Head of caudate nucleus (tissue), 42 donors: ENCODE measurements around the gene ENTR1.

Experiments
- DNase-seq, 42 donors: peaks; one replicate each; pipeline versions ENCODE4 v3.0.0 to v3.0.0-alpha.2; 2020 to 2021; ENCODE audit warnings: mixed read lengths in 7 of 42
- intact Hi-C: fragments of 100-400 bp; cut with DNase I; formaldehyde crosslinking; loops from one replicate; pipeline ENCODE4 v1.15.0; 2022

Gene ENTR1

GRCh38 chr9:136370687-136371532 is 39.5 kb downstream of the ENTR1 start:
- no peak for DNase-seq
- intact Hi-C loops: no loop called here

- intact Hi-C loops: no loop called here
- no peak for DNase-seq
Measured at GRCh38 chr9:136370037-136370436, 40.4 kb downstream of the ENTR1 start.

- DNase-seq: no peak
- intact Hi-C loops: no loop called here
Measured at GRCh38 chr9:136368190-136368589, 42.2 kb downstream of the ENTR1 start.

GRCh38 chr9:136367296-136368145 is 42.9 kb downstream of the ENTR1 start:
- intact Hi-C loops: no loop called here
- DNase-seq: no peak

GRCh38 chr9:136366826-136367225 is 43.6 kb downstream of the ENTR1 start:
- intact Hi-C loops: no loop called here
- no peak for DNase-seq

GRCh38 chr9:136365775-136366222 is 44.6 kb downstream of the ENTR1 start:
- peak in 3 of 42 donors; percentile 31 to 44 (median 42) for DNase-seq
- intact Hi-C loops: no loop called here

GRCh38 chr9:136364942-136365774 is 45.3 kb downstream of the ENTR1 start:
- DNase-seq: no peak
- intact Hi-C loops: loop anchor here (5.0 kb wide), 2 partner anchors 37 to 53 kb away; partner anchors contain the start of gene SNAPC4

- intact Hi-C loops: loop anchor here (5.0 kb wide), 2 partner anchors 38 to 52 kb away; partner anchors contain the start of gene SNAPC4
- DNase-seq: peak in 4 of 42 donors; percentile 35 to 42 (median 37)
Measured at GRCh38 chr9:136363949-136364748, 46.3 kb downstream of the ENTR1 start.

GRCh38 chr9:136363106-136363948 is 47.1 kb downstream of the ENTR1 start, which contains the start of gene DNLZ:
TSS of gene DNLZ (minus strand) at chr9:136363744. CDS start at chr9:136363714, 30 bp downstream.
- intact Hi-C loops: loop anchor here (5.0 kb wide), 2 partner anchors 39 to 51 kb away; partner anchors contain the start of gene SNAPC4

GRCh38 chr9:136362450-136362784 is 48.0 kb downstream of the ENTR1 start:
- no peak for DNase-seq
- intact Hi-C loops: loop anchor here (5.0 kb wide), 2 partner anchors 40 to 50 kb away; partner anchors contain the start of gene SNAPC4

More at GRCh38 chr9:136363106-136363948, 47.1 kb downstream of the ENTR1 start, which contains the start of gene DNLZ:
- DNase-seq: peak; percentile 88 to 99 (median 96)

GRCh38 chr9:136361754-136362449 is 48.5 kb downstream of the ENTR1 start:
- DNase-seq: no peak

GRCh38 chr9:136361047-136361753 is 49.2 kb downstream of the ENTR1 start:
- intact Hi-C loops: loop anchor here (5.0 kb wide), 2 partner anchors 41 to 49 kb away; partner anchors contain the start of gene SNAPC4
- no peak for DNase-seq

More at GRCh38 chr9:136361754-136362449, 48.5 kb downstream of the ENTR1 start:
- intact Hi-C loops: loop anchor here (5.0 kb wide), 2 partner anchors 40 to 50 kb away; partner anchors contain the start of gene SNAPC4

GRCh38 chr9:136359774-136360718 is 50.4 kb downstream of the ENTR1 start:
- intact Hi-C loops: loop anchor here (5.0 kb wide), 2 partner anchors 42 to 48 kb away; partner anchors contain the start of gene SNAPC4
- no peak for DNase-seq

- intact Hi-C loops: no loop called here
Measured at GRCh38 chr9:136358888-136359287, 51.5 kb downstream of the ENTR1 start.

More at GRCh38 chr9:136358888-136359287, 51.5 kb downstream of the ENTR1 start:
- DNase-seq: no peak
